Natural killer cell (primary cell): ENCODE results near the gene RNF223. TPM values are rescaled to one million over a fixed set of nuclear protein-coding genes. Genes with fewer than 3 reads are reported as not detected.

Experiments
- ATAC-seq, 3 donors: fragments of 150-1000 bp in 2 of 3; fragments of 200-7000 bp in 1 of 3; cut with Tn5 transposase; 1 replicate in 1 of 3; 2 replicates in 2 of 3; pipeline ENCODE4 v1.10.0; 2021; ENCODE audit warnings: mild to moderate bottlenecking in 2 of 3, moderate library complexity in 2 of 3
- DNase-seq, 2 donors: peaks; one replicate each; pipeline versions ENCODE4 v3.0.0 to v3.0.0-alpha.2; 2013 to 2021; ENCODE audit warnings: mixed read lengths in 1 of 2
- H3K27ac ChIP-seq: one replicate; pipeline ENCODE4 v1.5.1; 2013; ENCODE audit warnings: mild to moderate bottlenecking, low read length
- H3K27me3 ChIP-seq: one replicate; pipeline ENCODE4 v1.6.1; 2013; ENCODE audit warnings: low read length; ENCODE audit not compliant: control insufficient read depth, insufficient read depth
- H3K36me3 ChIP-seq: one replicate; pipeline ENCODE4 v1.6.1; 2013; ENCODE audit warnings: low read length; ENCODE audit not compliant: control insufficient read depth, insufficient read depth
- H3K4me1 ChIP-seq: one replicate; pipeline ENCODE4 v1.6.1; 2013; ENCODE audit warnings: low read length; ENCODE audit not compliant: control insufficient read depth, insufficient read depth
- H3K4me3 ChIP-seq: one replicate; pipeline ENCODE4 v1.5.1; 2013; ENCODE audit warnings: low read length
- H3K9me3 ChIP-seq: one replicate; pipeline ENCODE4 v1.6.1; 2013; ENCODE audit warnings: low read length; ENCODE audit not compliant: control insufficient read depth, insufficient read depth
- H3K27ac Mint-ChIP-seq, 2 donors: one replicate each; pipeline ENCODE4 v1.8.0; 2022; ENCODE audit warnings: mild to moderate bottlenecking in 2 of 2, mixed read lengths in 2 of 2, moderate library complexity in 1 of 2
- H3K27me3 Mint-ChIP-seq, 2 donors: one replicate each; pipeline ENCODE4 v1.8.0; 2022; ENCODE audit warnings: low read depth in 2 of 2, mixed read lengths in 2 of 2
- H3K36me3 Mint-ChIP-seq: one replicate; pipeline ENCODE4 v1.8.0; 2022; ENCODE audit warnings: mixed read lengths
- H3K4me1 Mint-ChIP-seq, 2 donors: one replicate each; pipeline ENCODE4 v1.8.0; 2022; ENCODE audit warnings: mixed read lengths in 2 of 2
- H3K4me3 Mint-ChIP-seq: one replicate; pipeline ENCODE4 v1.8.0; 2022; ENCODE audit warnings: mild to moderate bottlenecking, moderate library complexity, mixed read lengths
- H3K9me3 Mint-ChIP-seq, 2 donors: one replicate each; pipeline ENCODE4 v1.8.0; 2022; ENCODE audit warnings: mixed read lengths in 2 of 2
- CTCF ChIP-seq: fragments of 200-600 bp; IDR thresholded peaks from one replicate; pipeline ENCODE4 v1.8.0; 2022; ENCODE audit warnings: antibody characterized with exemption
- WGBS: methylation state at CpG from one replicate; pipeline ENCODE4 v1.1.7; 2013; ENCODE audit warnings: missing lambda C conversion rate; ENCODE audit not compliant: insufficient coverage; 5-methylcytosine and 5-hydroxymethylcytosine counted together
- intact Hi-C: fragments of 100-400 bp; cut with micrococcal nuclease; formaldehyde crosslinking; loops from one replicate; pipeline ENCODE4 v1.14.2; 2022
- total RNA-seq, 4 donors: library from RNA; stranded (reverse); fragments of 120-200 nt in 1 of 4; gene quantifications; one replicate each; pipeline versions ENCODE4 v1.2.3 to v1.2.4, GENCODE V29; 2013 to 2022

The RNF223 gene
- total RNA-seq, 3 donors from 2014 or later (not counting 1 experiment from before 2014, with no cell fraction given): not detected

GRCh38 chr1:1063945-1064831, 9.9 kb downstream of the RNF223 start:
- H3K27me3 Mint-ChIP-seq: peaks cover 0 to 22% of the 10 kb centered on the region in 2 donors
- Histone ChIP-seq H3K9me3 (no peaks in the 10 kb centered on the region), H3K27ac (no peak overlapping the region), H3K4me3 (no peak overlapping the region), H3K4me1 (peaks cover 32% of the 10 kb centered on the region), H3K27me3 (peaks cover 36% of the 10 kb centered on the region), H3K36me3 (no peaks in the 10 kb centered on the region)
- intact Hi-C loops: loop anchor here (1.0 kb wide), 1 partner anchor 80 kb away; no protein-coding TSS in a partner anchor
- H3K27ac Mint-ChIP-seq: peak overlapping the region; percentile 48 to 90
- H3K4me1 Mint-ChIP-seq: peaks cover 0 to 12% of the 10 kb centered on the region in 2 donors
- peak; percentile 66 to 85 (median 76) for ATAC-seq
- peak; percentile 79 to 91 for DNase-seq
- peak; percentile 77 for TF ChIP-seq CTCF
- 10% methylated on average over 47 of the region's 50 CpGs for WGBS
- H3K36me3 Mint-ChIP-seq: no peaks in the 10 kb centered on the region
- peak overlapping the region; percentile 52 for H3K4me3 Mint-ChIP-seq
- no peaks in the 10 kb centered on the region for H3K9me3 Mint-ChIP-seq

- no peaks in the 10 kb centered on the region for H3K9me3 ChIP-seq
- H3K27me3 ChIP-seq: peaks cover 43% of the 10 kb centered on the region
- H3K27ac ChIP-seq: no peak overlapping the region
- Mint-ChIP-seq H3K9me3 (no peaks in the 10 kb centered on the region), H3K27me3 (peaks cover 2 to 27% of the 10 kb centered on the region in 2 donors), H3K36me3 (no peaks in the 10 kb centered on the region), H3K4me3 (no peak overlapping the region), H3K4me1 (peaks cover 0 to 17% of the 10 kb centered on the region in 2 donors), H3K27ac (peak overlapping the region in 1 of 2 donors; percentile 90)
- peaks cover 37% of the 10 kb centered on the region for H3K4me1 ChIP-seq
- WGBS: 55% methylated on average over 24 of the region's 24 CpGs
- no peak for ATAC-seq
- no peak for DNase-seq
- H3K4me3 ChIP-seq: no peak overlapping the region
- no peaks in the 10 kb centered on the region for H3K36me3 ChIP-seq
- no peak for TF ChIP-seq CTCF
- intact Hi-C loops: loop anchor here (1.0 kb wide), 1 partner anchor 79 kb away; no protein-coding TSS in a partner anchor
Observed at GRCh38 chr1:1063261-1063944, 10.7 kb downstream of the RNF223 start.

DNA sequence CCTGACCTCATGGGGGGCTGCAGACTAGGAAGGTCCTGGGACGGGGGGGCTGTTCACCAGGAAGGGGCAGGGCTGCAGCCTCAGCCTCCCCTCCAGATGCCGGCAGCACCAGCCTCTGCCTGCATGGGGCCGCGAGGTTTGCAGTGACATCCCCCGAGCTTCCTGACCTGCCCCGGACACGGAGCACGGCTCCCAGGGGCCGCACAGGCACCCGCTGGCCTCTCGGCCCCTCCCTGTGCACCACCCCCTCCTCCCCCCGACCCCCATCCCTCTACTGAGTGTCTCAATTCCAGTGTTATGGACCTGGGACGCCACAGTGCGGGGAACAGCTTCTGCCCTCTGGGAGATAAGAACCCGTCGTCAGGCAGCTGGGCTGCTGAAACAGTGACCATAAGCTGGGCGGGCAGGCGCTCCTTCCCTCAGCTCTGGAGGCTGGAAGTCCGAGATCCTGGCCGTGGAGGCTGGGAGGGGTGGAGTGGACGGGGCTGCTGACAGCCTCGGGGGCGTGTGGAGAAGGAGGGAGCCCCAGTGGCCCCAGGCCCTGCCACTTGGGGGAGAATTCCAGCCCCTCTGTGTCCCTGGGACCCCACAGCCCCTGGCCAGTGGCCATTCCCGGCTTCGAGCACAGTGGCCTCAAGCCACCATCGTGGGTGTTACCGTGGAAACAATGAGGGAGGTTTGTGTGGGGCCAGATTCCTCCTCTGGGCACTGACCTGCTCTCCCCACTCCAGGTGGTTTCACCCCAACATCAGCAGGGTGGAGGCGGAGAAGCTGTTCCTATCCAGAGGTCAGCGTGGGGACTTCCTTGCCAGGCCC, 11.6 kb downstream of the RNF223 start:
- 34% methylated on average over 29 of the region's 29 CpGs for WGBS
- Histone ChIP-seq H3K4me1 (peaks cover 31% of the 10 kb centered on the region), H3K9me3 (no peaks in the 10 kb centered on the region), H3K36me3 (no peaks in the 10 kb centered on the region), H3K4me3 (no peak overlapping the region), H3K27me3 (peaks cover 47% of the 10 kb centered on the region), H3K27ac (no peak overlapping the region)
- DNase-seq (no peak), ATAC-seq (no peak)
- H3K9me3 Mint-ChIP-seq: no peaks in the 10 kb centered on the region
- no peak overlapping the region for H3K4me3 Mint-ChIP-seq
- no peak for TF ChIP-seq CTCF
- peaks cover 7 to 31% of the 10 kb centered on the region in 2 donors for H3K27me3 Mint-ChIP-seq
- H3K4me1 Mint-ChIP-seq: peaks cover 0 to 18% of the 10 kb centered on the region in 2 donors
- no peaks in the 10 kb centered on the region for H3K36me3 Mint-ChIP-seq
- peak overlapping the region in 1 of 2 donors; percentile 73 for H3K27ac Mint-ChIP-seq
- intact Hi-C loops: loop anchor here (1.0 kb wide), 1 partner anchor 78 kb away; no protein-coding TSS in a partner anchor
